Stimulated activated CD4-positive, alpha-beta T cell treated with anti-CD3 and anti-CD28 coated beads, TNF-alpha, amount 100 ng/mL, for 1 hour (primary cell): ENCODE measurements around the gene TSSK3.
A peak's percentile ranks its signal among the peaks of the same experiment; 100 is the strongest.

Source experiments
- DNase-seq, 3 donors: peaks; one replicate each; pipeline ENCODE4 v3.0.0-alpha.2; 2020; ENCODE audit warnings: low read depth in 3 of 3, low spot score in 1 of 3

Gene TSSK3

GRCh38 chr1:32362474-32363313 is at the start of gene TSSK3, which contains the start of gene FAM229A:
Gene TSSK3, plus strand, starts transcription at chr1:32362539. Its CDS starts 163 bp downstream, at chr1:32362702.
Gene FAM229A, minus strand, starts transcription at chr1:32362485. Its CDS starts 394 bp downstream, at chr1:32362091.
- DNase-seq: no peak

- no peak for DNase-seq
These were observed 45.4 kb upstream of the TSSK3 start for GRCh38 chr1:32316903-32317277.

- DNase-seq: no peak
These were observed 44.0 kb upstream of the TSSK3 start for GRCh38 chr1:32318127-32318869.

- DNase-seq: no peak
These were observed 40.5 kb upstream of the TSSK3 start for GRCh38 chr1:32321712-32322291.

- DNase-seq: no peak
These were observed 35.1 kb upstream of the TSSK3 start for GRCh38 chr1:32327204-32327603.

- DNase-seq: no peak
These were observed 32.3 kb upstream of the TSSK3 start for GRCh38 chr1:32329931-32330466.

GRCh38 chr1:32330558-32331151 is 31.7 kb upstream of the TSSK3 start:
- no peak for DNase-seq

GRCh38 chr1:32331549-32331948 is 30.8 kb upstream of the TSSK3 start:
- DNase-seq: no peak

- DNase-seq: no peak
These were observed 29.9 kb upstream of the TSSK3 start for GRCh38 chr1:32332290-32333079.

- no peak for DNase-seq
These were observed 28.9 kb upstream of the TSSK3 start for GRCh38 chr1:32333251-32333963.

GRCh38 chr1:32334274-32334861 is 28.0 kb upstream of the TSSK3 start:
- DNase-seq: no peak

- peak in 2 of 3 donors; percentile 55 for DNase-seq
These were observed 27.3 kb upstream of the TSSK3 start for GRCh38 chr1:32334864-32335534.

GRCh38 chr1:32335535-32335789 is 26.9 kb upstream of the TSSK3 start:
- no peak for DNase-seq

GRCh38 chr1:32335790-32336590 is 26.3 kb upstream of the TSSK3 start, which contains the start of gene MARCKSL1:
Gene MARCKSL1, minus strand, starts transcription at chr1:32336233. Its CDS starts 200 bp downstream, at chr1:32336033.
- peak; percentile 74 to 85 (median 84) for DNase-seq

GRCh38 chr1:32336591-32336932 is 25.8 kb upstream of the TSSK3 start:
- no peak for DNase-seq

- no peak for DNase-seq
These were observed 25.2 kb upstream of the TSSK3 start for GRCh38 chr1:32336963-32337675.

GRCh38 chr1:32337855-32338636 is 24.3 kb upstream of the TSSK3 start:
- no peak for DNase-seq
